Neural cell (in vitro differentiated cells): Measurements from ENCODE around the gene ADGRA1. TPM values are rescaled to one million over a fixed set of nuclear protein-coding genes. Genes with fewer than 3 reads are reported as not detected.

ENCODE experiments used
- H2AFZ ChIP-seq: fragments of 200-600, 300-800 bp; sonication (generic), shearing (Covaris generic); 2 replicates; pipeline ENCODE4 v1.6.0; 2014; ENCODE audit warnings: low read depth, mild to moderate bottlenecking, antibody characterized with exemption, low read length, moderate library complexity
- H3F3A ChIP-seq: fragments of 200-600 bp; shearing (Covaris generic); 2 replicates; pipeline ENCODE4 v1.6.1; 2016; ENCODE audit warnings: mild to moderate bottlenecking, moderate library complexity, mixed read lengths, antibody characterized with exemption, low read length; ENCODE audit not compliant: insufficient read depth, poor library complexity, severe bottlenecking
- H3K27ac ChIP-seq: fragments of 200-600, 300-800 bp; sonication (generic), shearing (Covaris generic); 2 replicates; pipeline ENCODE4 v1.5.1; 2014; ENCODE audit warnings: mild to moderate bottlenecking, low read length, moderate library complexity
- H3K27me3 ChIP-seq: fragments of 300-800, 200-600 bp; sonication (generic), shearing (Covaris generic); 2 replicates; pipeline ENCODE4 v1.6.0; 2014; ENCODE audit warnings: mild to moderate bottlenecking, low read depth, low read length, moderate library complexity; ENCODE audit not compliant: insufficient read depth
- H3K36me3 ChIP-seq: fragments of 300-800, 200-600 bp; sonication (generic), shearing (Covaris generic); 2 replicates; pipeline ENCODE4 v1.5.1; 2014; ENCODE audit warnings: mild to moderate bottlenecking, antibody characterized with exemption, low read length, moderate library complexity; ENCODE audit not compliant: insufficient read depth
- H3K4me2 ChIP-seq: fragments of 300-800, 200-600 bp; sonication (generic), shearing (Covaris generic); 2 replicates; pipeline ENCODE4 v1.6.0; 2014; ENCODE audit warnings: mild to moderate bottlenecking, low read length
- H3K4me3 ChIP-seq: fragments of 300-800, 200-600 bp; sonication (generic), shearing (Covaris generic); 2 replicates; pipeline ENCODE4 v1.5.1; 2014; ENCODE audit warnings: mild to moderate bottlenecking, low read length, moderate library complexity
- H3K79me2 ChIP-seq: fragments of 200-600 bp; shearing (Covaris generic); replicated peaks from 2 replicates; pipeline ENCODE4 v1.6.0; 2014; ENCODE audit warnings: mild to moderate bottlenecking, low read length, moderate library complexity; ENCODE audit not compliant: insufficient read depth
- H3K9ac ChIP-seq: fragments of 300-800, 200-600 bp; sonication (generic), shearing (Covaris generic); 2 replicates; pipeline ENCODE4 v1.6.1; 2016; ENCODE audit warnings: mild to moderate bottlenecking, low read length, mixed read lengths
- H3K9me2 ChIP-seq: fragments of 200-600 bp; shearing (Covaris generic); 2 replicates; pipeline ENCODE4 v1.6.1; 2016; ENCODE audit warnings: mild to moderate bottlenecking, low read length, mixed read lengths; ENCODE audit not compliant: insufficient read depth
- H3K9me3 ChIP-seq: fragments of 200-600, 300-800 bp; sonication (generic), shearing (Covaris generic); 2 replicates; pipeline ENCODE4 v1.6.1; 2016; ENCODE audit warnings: mild to moderate bottlenecking, mixed run types, low read length, moderate library complexity, mixed read lengths
- H4K20me1 ChIP-seq: fragments of 200-600 bp; shearing (Covaris generic); 2 replicates; pipeline ENCODE4 v1.6.1; 2016; ENCODE audit warnings: mild to moderate bottlenecking, mixed run types; ENCODE audit not compliant: insufficient read depth
- EP300 ChIP-seq: fragments of 450-650 bp; conservative IDR thresholded peaks from 2 replicates; pipeline ENCODE4 v1.6.1; 2014; ENCODE audit warnings: antibody characterized with exemption, mild to moderate bottlenecking, moderate library complexity; ENCODE audit not compliant: poor library complexity, severe bottlenecking
- EZH2 ChIP-seq: fragments of 200-600, 300-800 bp; shearing (Covaris generic), sonication (generic); IDR thresholded peaks from 2 replicates; pipeline ENCODE4 v1.6.1; 2014; ENCODE audit warnings: antibody characterized with exemption, low read length, borderline replicate concordance, mild to moderate bottlenecking; ENCODE audit not compliant: insufficient read depth, poor library complexity, severe bottlenecking
- MXI1 ChIP-seq: fragments of 450-650 bp; conservative IDR thresholded peaks from 2 replicates; pipeline ENCODE4 v1.6.1; 2014; ENCODE audit warnings: antibody characterized with exemption, mild to moderate bottlenecking; ENCODE audit not compliant: poor library complexity, severe bottlenecking
- POLR2AphosphoS5 ChIP-seq: IDR thresholded peaks from 2 replicates; pipeline ENCODE4 v1.6.1; 2012
- RAD21 ChIP-seq: fragments of 450-650 bp; conservative IDR thresholded peaks from 2 replicates; pipeline ENCODE4 v1.6.1; 2014; ENCODE audit warnings: antibody characterized with exemption, mild to moderate bottlenecking, moderate library complexity
- SMC3 ChIP-seq: fragments of 450-650 bp; conservative IDR thresholded peaks from 2 replicates; pipeline ENCODE4 v1.6.1; 2014; ENCODE audit warnings: antibody characterized with exemption, mild to moderate bottlenecking, moderate library complexity; ENCODE audit not compliant: poor library complexity
- TAF1 ChIP-seq: IDR thresholded peaks from 2 replicates; pipeline ENCODE4 v1.6.1; 2012; ENCODE audit warnings: low read depth
- polyA plus RNA-seq: library from polyadenylated mRNA; depleted of rRNA; stranded (reverse); fragments of >200 nt; gene quantifications from 2 replicates; pipeline ENCODE4 v1.2.3, GENCODE V29; 2014
- TF ChIP-seq, protein P1 (sequence below): IDR thresholded peaks from 2 replicates; pipeline ENCODE4 v1.6.1; 2012; ENCODE audit warnings: borderline replicate concordance
- TF ChIP-seq, protein P2 (sequence below): fragments of 450-650 bp; IDR thresholded peaks from 2 replicates; pipeline ENCODE4 v1.5.1; 2014; ENCODE audit warnings: antibody characterized with exemption, mild to moderate bottlenecking, moderate library complexity; ENCODE audit not compliant: poor library complexity, severe bottlenecking

Gene ADGRA1
- polyA plus RNA-seq, 1 donor from 2014 or later = 2.2 TPM

DNA sequence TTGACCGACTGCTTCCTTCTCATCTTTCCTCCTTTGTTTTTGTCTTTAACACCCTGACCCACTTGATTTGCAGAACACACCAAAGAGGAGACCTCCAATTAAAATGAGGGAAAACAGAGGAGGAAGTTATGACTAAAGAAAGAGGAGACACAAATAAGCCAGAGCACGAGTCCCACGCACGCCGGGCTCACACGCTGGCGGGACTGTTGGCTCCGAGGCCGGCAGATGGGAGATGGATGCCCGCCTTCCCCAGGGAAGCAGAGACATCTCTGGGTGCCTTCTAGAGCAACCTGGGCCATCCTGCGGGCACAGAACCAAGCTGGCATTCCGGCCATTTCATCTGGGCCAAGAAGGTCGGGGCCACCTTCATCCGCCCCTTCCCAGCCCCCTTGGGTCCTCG is 5.6 kb downstream of the ADGRA1 start:
- Histone ChIP-seq H3K4me3 (no peak overlapping the region), H3K27ac (no peak overlapping the region), H3F3A (no peaks in the 10 kb centered on the region), H3K9me2 (no peaks in the 10 kb centered on the region), H3K36me3 (no peaks in the 10 kb centered on the region), H3K9ac (no peak overlapping the region), H3K27me3 (no peaks in the 10 kb centered on the region), H3K9me3 (no peaks in the 10 kb centered on the region), H3K4me2 (no peak overlapping the region), H3K79me2 (no peaks in the 10 kb centered on the region), H4K20me1 (no peaks in the 10 kb centered on the region), H2AFZ (no peak overlapping the region)
- TF ChIP-seq, protein P1, sequence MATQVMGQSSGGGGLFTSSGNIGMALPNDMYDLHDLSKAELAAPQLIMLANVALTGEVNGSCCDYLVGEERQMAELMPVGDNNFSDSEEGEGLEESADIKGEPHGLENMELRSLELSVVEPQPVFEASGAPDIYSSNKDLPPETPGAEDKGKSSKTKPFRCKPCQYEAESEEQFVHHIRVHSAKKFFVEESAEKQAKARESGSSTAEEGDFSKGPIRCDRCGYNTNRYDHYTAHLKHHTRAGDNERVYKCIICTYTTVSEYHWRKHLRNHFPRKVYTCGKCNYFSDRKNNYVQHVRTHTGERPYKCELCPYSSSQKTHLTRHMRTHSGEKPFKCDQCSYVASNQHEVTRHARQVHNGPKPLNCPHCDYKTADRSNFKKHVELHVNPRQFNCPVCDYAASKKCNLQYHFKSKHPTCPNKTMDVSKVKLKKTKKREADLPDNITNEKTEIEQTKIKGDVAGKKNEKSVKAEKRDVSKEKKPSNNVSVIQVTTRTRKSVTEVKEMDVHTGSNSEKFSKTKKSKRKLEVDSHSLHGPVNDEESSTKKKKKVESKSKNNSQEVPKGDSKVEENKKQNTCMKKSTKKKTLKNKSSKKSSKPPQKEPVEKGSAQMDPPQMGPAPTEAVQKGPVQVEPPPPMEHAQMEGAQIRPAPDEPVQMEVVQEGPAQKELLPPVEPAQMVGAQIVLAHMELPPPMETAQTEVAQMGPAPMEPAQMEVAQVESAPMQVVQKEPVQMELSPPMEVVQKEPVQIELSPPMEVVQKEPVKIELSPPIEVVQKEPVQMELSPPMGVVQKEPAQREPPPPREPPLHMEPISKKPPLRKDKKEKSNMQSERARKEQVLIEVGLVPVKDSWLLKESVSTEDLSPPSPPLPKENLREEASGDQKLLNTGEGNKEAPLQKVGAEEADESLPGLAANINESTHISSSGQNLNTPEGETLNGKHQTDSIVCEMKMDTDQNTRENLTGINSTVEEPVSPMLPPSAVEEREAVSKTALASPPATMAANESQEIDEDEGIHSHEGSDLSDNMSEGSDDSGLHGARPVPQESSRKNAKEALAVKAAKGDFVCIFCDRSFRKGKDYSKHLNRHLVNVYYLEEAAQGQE = no peak
- TF ChIP-seq EZH2 = no peak
- no peak for TF ChIP-seq RAD21
- TF ChIP-seq MXI1 = no peak
- no peak for TF ChIP-seq EP300
- TF ChIP-seq SMC3 = no peak
- TF ChIP-seq POLR2AphosphoS5 = no peak
- TF ChIP-seq, protein P2, sequence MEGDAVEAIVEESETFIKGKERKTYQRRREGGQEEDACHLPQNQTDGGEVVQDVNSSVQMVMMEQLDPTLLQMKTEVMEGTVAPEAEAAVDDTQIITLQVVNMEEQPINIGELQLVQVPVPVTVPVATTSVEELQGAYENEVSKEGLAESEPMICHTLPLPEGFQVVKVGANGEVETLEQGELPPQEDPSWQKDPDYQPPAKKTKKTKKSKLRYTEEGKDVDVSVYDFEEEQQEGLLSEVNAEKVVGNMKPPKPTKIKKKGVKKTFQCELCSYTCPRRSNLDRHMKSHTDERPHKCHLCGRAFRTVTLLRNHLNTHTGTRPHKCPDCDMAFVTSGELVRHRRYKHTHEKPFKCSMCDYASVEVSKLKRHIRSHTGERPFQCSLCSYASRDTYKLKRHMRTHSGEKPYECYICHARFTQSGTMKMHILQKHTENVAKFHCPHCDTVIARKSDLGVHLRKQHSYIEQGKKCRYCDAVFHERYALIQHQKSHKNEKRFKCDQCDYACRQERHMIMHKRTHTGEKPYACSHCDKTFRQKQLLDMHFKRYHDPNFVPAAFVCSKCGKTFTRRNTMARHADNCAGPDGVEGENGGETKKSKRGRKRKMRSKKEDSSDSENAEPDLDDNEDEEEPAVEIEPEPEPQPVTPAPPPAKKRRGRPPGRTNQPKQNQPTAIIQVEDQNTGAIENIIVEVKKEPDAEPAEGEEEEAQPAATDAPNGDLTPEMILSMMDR = no peak
- TF ChIP-seq TAF1 = no peak

- Histone ChIP-seq H3K36me3 (no peaks in the 10 kb centered on the region), H3K79me2 (no peaks in the 10 kb centered on the region), H3K9me3 (no peaks in the 10 kb centered on the region), H3K4me2 (no peak overlapping the region), H3K4me3 (no peak overlapping the region), H3F3A (no peaks in the 10 kb centered on the region), H3K9me2 (no peaks in the 10 kb centered on the region), H4K20me1 (no peaks in the 10 kb centered on the region), H3K27me3 (no peaks in the 10 kb centered on the region), H2AFZ (no peak overlapping the region), H3K9ac (no peak overlapping the region), H3K27ac (no peak overlapping the region)
- TF ChIP-seq RAD21 = no peak
- TF ChIP-seq, protein P1 = no peak
- no peak for TF ChIP-seq POLR2AphosphoS5
- TF ChIP-seq EP300 = no peak
- TF ChIP-seq TAF1 = no peak
- TF ChIP-seq, protein P2 = no peak
These were observed 6.6 kb downstream of the ADGRA1 start for GRCh38 chr10:133094286-133094685.
